Fibroblast of skin of scalp (primary cell): ENCODE results near the gene MAP3K7CL.

Experiments
- DNase-seq: peaks from one replicate; pipeline ENCODE4 v3.0.0-alpha.2; 2013

Gene MAP3K7CL

DNA sequence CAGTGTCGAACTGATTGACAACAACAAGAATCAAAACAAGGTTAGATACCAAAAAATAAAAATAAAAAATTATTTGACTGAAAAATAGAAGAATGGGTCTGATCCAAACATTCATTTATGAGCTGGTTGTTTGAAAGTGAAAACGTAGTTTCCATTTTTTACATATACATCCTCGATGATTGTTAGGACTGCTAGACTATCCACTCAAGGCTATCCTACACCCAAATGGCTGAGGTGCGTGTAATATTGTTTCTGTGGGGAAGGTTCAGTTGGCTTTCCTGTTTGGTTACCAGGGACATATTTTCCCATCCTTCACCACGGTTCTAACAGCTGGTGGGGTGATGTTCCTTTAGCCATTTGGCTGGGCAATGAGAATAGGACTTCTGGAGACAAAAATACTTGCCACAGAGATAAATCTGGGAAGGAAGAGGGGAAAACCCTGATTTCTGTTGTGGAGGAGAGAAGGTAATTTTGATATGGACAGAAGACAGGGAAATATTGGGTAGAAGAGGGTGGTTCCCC is 66.3 kb downstream of the MAP3K7CL start:
- no peak for DNase-seq

- no peak for DNase-seq
These were observed 70.7 kb downstream of the MAP3K7CL start for GRCh38 chr21:29201186-29201585.

DNA sequence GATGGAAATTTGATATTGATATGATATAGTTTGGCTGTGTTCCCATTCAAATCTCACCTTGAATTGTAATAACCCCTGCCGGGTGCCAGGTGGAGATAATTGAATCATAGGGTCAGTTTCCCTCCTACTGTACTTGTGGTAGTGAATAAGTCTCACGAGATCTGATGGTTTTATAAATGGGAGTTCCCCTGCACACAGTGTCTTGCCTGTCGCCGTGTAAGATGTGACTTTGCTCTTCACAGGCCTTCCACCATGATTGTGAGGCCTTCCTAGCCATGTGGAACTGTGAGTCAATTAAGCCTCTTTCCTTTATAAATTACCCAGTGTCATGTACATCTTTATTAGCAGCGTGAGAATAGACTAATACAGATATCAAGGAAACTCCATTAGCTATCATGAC is 74.6 kb downstream of the MAP3K7CL start:
- no peak for DNase-seq

DNA sequence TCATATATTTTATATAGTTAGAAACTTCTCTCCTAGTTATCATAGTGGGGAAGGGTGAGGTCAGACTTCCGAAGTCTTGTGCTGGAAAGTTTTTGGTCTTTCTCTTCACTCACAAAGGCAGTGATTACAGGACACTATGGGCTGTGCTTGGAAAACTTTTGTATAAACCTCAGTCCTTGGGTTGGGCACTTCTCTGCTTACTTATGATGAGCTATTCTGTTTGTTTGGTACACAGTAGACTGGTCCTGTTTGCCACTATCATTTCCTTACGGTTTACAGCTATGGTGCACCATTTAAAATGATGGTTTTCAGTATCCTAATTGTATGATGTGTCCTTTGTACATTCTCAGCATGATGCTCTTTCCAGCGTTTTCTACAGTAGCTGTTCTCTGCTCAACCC is 75.5 kb downstream of the MAP3K7CL start:
- DNase-seq: no peak

GRCh38 chr21:29206445-29206844 is 76.0 kb downstream of the MAP3K7CL start:
- no peak for DNase-seq

GRCh38 chr21:29207201-29207600 is 76.8 kb downstream of the MAP3K7CL start:
- DNase-seq: no peak

DNA sequence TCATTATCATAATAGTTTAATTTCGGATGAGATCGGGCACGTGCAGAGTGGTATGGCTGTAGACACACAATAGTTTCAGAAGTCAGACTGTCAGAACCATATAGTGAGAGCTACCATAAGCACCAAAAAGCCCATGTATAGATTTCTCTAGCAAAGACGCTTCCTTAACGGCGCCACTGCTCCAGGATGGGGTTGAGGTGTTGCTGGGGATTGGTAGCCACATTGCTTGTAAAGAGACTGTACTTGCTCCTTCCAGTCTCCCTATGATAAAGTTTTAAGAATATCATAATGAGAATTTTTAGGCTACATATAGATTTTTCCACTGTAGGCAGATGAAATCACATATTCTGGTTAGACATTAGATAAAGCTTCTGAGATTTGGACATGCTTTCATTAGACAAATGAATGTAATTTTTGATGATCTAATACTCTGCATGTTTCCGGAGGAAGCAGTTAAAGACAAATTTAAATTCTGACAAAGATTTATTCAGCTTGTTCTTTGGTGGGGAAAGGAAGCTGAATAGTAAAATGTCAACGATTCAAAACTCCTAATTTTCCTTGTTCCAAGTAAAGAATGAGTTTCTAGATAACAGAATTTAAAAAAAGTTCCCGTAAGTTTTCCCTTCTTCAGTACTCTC is 77.7 kb downstream of the MAP3K7CL start:
- no peak for DNase-seq

DNA sequence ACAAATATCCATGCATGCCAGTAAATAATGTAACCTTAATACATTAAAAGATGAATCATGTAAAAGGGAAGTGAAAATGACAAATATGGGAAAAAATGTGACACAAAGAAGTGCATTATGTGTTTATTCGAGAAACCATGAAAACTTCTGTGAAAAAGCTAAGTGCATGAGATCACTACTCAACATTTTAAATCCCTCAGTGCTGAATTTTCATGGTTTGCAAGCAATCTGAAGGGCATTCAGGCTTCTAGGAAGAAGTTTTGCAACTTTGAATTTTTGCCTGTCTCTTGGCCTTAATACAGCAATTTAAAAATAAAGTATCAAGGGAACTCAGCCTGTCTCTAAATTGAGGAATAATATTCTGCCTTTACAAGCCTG is 78.2 kb downstream of the MAP3K7CL start:
- peak; percentile 95 for DNase-seq

- DNase-seq: peak; percentile 56
These were observed 79.3 kb downstream of the MAP3K7CL start for GRCh38 chr21:29209696-29210095.

DNA sequence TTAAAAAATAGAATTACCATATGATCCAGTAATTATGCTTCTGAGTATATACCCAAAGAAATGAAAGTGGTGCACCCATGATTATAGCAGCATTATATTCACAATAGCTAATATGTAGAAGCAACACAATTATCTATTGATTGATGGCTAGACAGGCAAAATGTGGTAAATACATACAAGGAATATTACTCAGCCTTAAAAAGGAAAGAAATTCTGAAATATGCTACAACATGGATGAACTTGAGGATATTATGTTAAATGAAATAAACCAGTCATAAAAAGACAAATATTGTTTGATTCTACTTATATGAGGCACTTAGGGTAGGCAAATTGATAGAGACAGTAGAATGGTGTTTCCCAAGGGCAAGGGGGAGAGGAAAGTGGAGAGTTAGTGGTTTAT is 80.8 kb downstream of the MAP3K7CL start:
- DNase-seq: no peak

GRCh38 chr21:29212446-29212845 is 82.0 kb downstream of the MAP3K7CL start:
- DNase-seq: no peak

GRCh38 chr21:29213513-29214385 is 83.3 kb downstream of the MAP3K7CL start:
- DNase-seq: no peak

GRCh38 chr21:29215709-29216108 is 85.3 kb downstream of the MAP3K7CL start:
- no peak for DNase-seq

DNA sequence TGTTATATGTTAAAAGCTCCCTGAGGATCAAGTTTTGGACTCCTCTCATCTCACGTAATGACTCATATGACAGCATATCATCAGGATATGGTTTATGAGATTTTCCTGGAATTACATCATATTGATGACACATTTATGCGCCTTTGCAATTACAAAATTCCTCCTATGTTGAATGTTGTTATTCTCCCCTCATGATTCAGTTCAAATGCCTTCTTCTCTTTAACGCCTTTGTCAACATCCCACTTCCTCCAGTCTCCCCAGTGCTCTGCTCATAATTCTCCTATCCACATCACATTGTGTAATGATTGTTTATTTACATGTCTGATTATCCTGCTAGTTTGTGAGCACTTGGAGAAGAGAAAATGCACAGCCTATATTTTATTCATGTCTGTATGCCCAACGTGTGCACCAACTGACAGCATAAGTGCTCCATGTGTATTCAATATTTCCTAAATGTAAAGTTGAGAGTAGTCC is 87.4 kb downstream of the MAP3K7CL start:
- DNase-seq: peak; percentile 99

- DNase-seq: no peak
These were observed 88.3 kb downstream of the MAP3K7CL start for GRCh38 chr21:29218749-29219148.

DNA sequence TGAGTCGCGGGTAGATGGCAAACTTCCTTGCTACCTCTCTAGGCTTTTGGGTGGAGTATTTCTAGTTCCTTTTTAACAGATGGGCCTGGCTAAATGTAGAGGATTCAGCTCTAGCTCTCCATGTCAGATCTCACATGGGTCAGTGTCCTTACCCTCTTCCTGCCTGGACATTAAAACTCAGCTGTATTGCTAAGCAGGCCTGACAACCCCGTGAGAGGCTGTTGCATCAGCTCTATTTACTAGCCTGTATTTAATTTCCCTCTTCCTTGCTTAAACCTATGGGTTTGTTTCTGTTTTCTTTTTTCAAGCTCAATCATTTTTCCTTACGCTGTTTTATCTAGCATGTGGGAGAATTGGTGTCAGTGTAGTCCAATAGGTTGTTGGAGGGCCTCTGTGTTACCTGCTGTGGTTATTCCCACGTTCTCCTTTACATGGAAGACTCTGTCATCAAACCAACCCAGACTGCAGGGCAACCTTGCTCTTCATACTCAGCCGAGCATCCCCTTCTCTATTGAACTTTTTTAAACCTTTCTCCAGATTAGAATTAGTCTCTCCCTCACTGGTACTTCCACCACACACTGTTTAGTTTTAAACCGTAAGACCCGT is 88.8 kb downstream of the MAP3K7CL start:
- peak; percentile 57 for DNase-seq

GRCh38 chr21:29221253-29221744 is 90.9 kb downstream of the MAP3K7CL start:
- peak; percentile 96 for DNase-seq

DNA sequence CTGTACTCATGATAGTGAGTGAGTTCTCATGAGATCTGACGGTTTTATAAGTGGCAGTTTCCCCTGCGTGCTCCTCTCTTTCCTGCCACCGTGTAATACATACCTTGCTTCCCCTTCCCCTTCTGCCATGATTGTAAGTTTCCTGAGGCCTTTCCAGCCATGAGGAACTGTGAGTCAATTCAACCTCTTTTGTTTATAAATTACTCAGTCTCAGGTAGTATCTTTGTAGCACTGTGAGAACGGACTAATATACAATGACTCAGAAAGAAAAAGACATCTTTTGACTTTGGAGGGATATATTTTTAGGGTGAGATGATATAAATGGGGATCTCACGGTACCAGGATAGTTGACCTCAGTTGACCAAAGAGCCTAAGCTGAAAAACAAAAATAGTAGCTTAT is 93.6 kb downstream of the MAP3K7CL start:
- DNase-seq: no peak
